Neutrophil (primary cell): ENCODE results near the gene SLC44A2.

Experiments used
- H3K27ac ChIP-seq: fragments of 200-600 bp; sonication (generic); 2 replicates; pipeline ENCODE4 v1.5.1; 2016; ENCODE audit warnings: mild to moderate bottlenecking, moderate library complexity
- H3K27me3 ChIP-seq: fragments of 200-600 bp; sonication (generic); 2 replicates; pipeline ENCODE4 v1.6.0; 2016; ENCODE audit warnings: mild to moderate bottlenecking
- H3K36me3 ChIP-seq: fragments of 200-600 bp; sonication (generic); 2 replicates; pipeline ENCODE4 v1.5.1; 2017
- H3K4me1 ChIP-seq, 2 experiments: fragments of 200-600 bp in 1 of 2; sonication (generic) in 1 of 2; 1 replicate in 1 of 2; 2 replicates in 1 of 2; pipeline versions ENCODE4 v1.5.1 to v1.6.1; 2013 to 2016; ENCODE audit warnings: low read depth in 1 of 2, low read length in 1 of 2, mild to moderate bottlenecking in 1 of 2, moderate library complexity in 1 of 2; ENCODE audit not compliant: control insufficient read depth in 1 of 2, insufficient read depth in 1 of 2
- H3K4me3 ChIP-seq, 2 experiments: fragments of 200-600 bp in 1 of 2; sonication (generic) in 1 of 2; 1 replicate in 1 of 2; 2 replicates in 1 of 2; pipeline ENCODE4 v1.5.1; 2013 to 2016; ENCODE audit warnings: low read depth in 1 of 2, low read length in 1 of 2, mild to moderate bottlenecking in 1 of 2, moderate library complexity in 1 of 2
- H3K9me3 ChIP-seq: fragments of 200-600 bp; sonication (generic); 2 replicates; pipeline ENCODE4 v1.5.1; 2016
- CTCF ChIP-seq: fragments of 200-600 bp; sonication (generic); IDR thresholded peaks from 2 replicates; pipeline ENCODE4 v1.5.1; 2016; ENCODE audit warnings: antibody characterized with exemption

SLC44A2 gene

GRCh38 chr19:10640361-10640760 is 15.0 kb downstream of the SLC44A2 start:
- H3K36me3 ChIP-seq: peaks cover 93% of the 10 kb centered on the region
- no peak for TF ChIP-seq CTCF
- H3K27ac ChIP-seq: peak overlapping the region; percentile 36
- H3K27me3 ChIP-seq: no peaks in the 10 kb centered on the region
- peak overlapping the region in 1 of 2 experiments; percentile 10 for H3K4me3 ChIP-seq
- peaks cover 52% of the 10 kb centered on the region in 2 experiments for H3K4me1 ChIP-seq
- H3K9me3 ChIP-seq: peaks cover 8% of the 10 kb centered on the region

GRCh38 chr19:10641248-10641647 is 15.9 kb downstream of the SLC44A2 start:
- H3K4me1 ChIP-seq: peaks cover 43 to 44% of the 10 kb centered on the region in 2 experiments

GRCh38 chr19:10642473-10643171 is 17.3 kb downstream of the SLC44A2 start:
- Histone ChIP-seq H3K27ac (peak overlapping the region; percentile 69), H3K4me1 (peaks cover 30 to 35% of the 10 kb centered on the region in 2 experiments), H3K9me3 (no peaks in the 10 kb centered on the region), H3K36me3 (peaks cover 71% of the 10 kb centered on the region), H3K27me3 (no peaks in the 10 kb centered on the region), H3K4me3 (no peak overlapping the region)
- no peak for TF ChIP-seq CTCF

More at GRCh38 chr19:10641248-10641647, 15.9 kb downstream of the SLC44A2 start:
- H3K9me3 ChIP-seq: peaks cover 7% of the 10 kb centered on the region
- no peak for TF ChIP-seq CTCF
- peaks cover 84% of the 10 kb centered on the region for H3K36me3 ChIP-seq
- H3K27ac ChIP-seq: no peak overlapping the region
- no peaks in the 10 kb centered on the region for H3K27me3 ChIP-seq
- H3K4me3 ChIP-seq: no peak overlapping the region

- no peak overlapping the region for H3K4me3 ChIP-seq
- peaks cover 23 to 28% of the 10 kb centered on the region in 2 experiments for H3K4me1 ChIP-seq
- H3K27me3 ChIP-seq: no peaks in the 10 kb centered on the region
- H3K27ac ChIP-seq: peak overlapping the region; percentile 69
- no peaks in the 10 kb centered on the region for H3K9me3 ChIP-seq
- H3K36me3 ChIP-seq: peaks cover 63% of the 10 kb centered on the region
- no peak for TF ChIP-seq CTCF
These were observed 18.0 kb downstream of the SLC44A2 start for GRCh38 chr19:10643172-10643967.

- H3K4me1 ChIP-seq: peaks cover 21 to 28% of the 10 kb centered on the region in 2 experiments
- no peaks in the 10 kb centered on the region for H3K27me3 ChIP-seq
- no peaks in the 10 kb centered on the region for H3K9me3 ChIP-seq
- no peak overlapping the region for H3K4me3 ChIP-seq
- peaks cover 58% of the 10 kb centered on the region for H3K36me3 ChIP-seq
- H3K27ac ChIP-seq: peak overlapping the region; percentile 69
- TF ChIP-seq CTCF: no peak
These were observed 18.6 kb downstream of the SLC44A2 start for GRCh38 chr19:10643968-10644259.
